Measurements from ENCODE around the gene SGSM2.

Gene SGSM2

DNA sequence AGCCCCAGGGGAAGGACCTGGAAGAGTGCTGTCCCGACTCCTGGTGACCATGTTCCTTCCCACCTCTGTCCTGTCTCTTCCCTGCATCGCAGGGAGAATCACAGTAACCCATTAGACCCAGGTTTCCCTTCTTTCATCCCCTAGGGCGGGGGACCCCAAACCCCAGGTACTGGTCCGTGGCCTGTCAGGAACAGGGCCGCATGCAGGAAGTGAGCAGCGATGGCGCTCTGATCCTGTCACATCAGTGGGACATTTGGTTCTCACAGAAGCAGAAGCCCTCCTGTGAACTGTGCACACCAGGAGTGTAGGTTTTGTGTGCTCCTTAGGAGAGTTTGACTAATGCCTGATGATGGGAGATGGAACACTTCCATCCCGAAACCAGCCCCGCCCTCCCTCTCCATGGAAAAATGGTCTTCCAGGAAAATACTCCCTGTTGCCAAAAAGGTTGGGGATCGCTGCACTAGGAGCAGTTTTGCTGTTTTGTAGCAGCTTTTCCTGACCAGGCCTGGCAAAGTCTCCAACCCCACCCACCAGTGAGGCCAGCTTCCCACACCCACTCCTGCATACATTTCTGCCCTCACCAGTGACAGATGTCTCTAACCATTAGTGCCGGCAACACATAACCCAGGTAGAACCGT is 53.0 kb downstream of the SGSM2 start:
- DNase-seq (ENCODE audit: extremely low read depth, insufficient read length), result no peak
- peaks cover 11% of the 10 kb centered on the region for H3K36me3 ChIP-seq (ENCODE audit: control insufficient read depth, insufficient read depth, low read length)
- TF ChIP-seq, protein P1, sequence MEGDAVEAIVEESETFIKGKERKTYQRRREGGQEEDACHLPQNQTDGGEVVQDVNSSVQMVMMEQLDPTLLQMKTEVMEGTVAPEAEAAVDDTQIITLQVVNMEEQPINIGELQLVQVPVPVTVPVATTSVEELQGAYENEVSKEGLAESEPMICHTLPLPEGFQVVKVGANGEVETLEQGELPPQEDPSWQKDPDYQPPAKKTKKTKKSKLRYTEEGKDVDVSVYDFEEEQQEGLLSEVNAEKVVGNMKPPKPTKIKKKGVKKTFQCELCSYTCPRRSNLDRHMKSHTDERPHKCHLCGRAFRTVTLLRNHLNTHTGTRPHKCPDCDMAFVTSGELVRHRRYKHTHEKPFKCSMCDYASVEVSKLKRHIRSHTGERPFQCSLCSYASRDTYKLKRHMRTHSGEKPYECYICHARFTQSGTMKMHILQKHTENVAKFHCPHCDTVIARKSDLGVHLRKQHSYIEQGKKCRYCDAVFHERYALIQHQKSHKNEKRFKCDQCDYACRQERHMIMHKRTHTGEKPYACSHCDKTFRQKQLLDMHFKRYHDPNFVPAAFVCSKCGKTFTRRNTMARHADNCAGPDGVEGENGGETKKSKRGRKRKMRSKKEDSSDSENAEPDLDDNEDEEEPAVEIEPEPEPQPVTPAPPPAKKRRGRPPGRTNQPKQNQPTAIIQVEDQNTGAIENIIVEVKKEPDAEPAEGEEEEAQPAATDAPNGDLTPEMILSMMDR (IDR thresholded peaks at IDR 0.05; ENCODE audit: insufficient read depth, low read length, poor library complexity, severe bottlenecking), result no peak

DNA sequence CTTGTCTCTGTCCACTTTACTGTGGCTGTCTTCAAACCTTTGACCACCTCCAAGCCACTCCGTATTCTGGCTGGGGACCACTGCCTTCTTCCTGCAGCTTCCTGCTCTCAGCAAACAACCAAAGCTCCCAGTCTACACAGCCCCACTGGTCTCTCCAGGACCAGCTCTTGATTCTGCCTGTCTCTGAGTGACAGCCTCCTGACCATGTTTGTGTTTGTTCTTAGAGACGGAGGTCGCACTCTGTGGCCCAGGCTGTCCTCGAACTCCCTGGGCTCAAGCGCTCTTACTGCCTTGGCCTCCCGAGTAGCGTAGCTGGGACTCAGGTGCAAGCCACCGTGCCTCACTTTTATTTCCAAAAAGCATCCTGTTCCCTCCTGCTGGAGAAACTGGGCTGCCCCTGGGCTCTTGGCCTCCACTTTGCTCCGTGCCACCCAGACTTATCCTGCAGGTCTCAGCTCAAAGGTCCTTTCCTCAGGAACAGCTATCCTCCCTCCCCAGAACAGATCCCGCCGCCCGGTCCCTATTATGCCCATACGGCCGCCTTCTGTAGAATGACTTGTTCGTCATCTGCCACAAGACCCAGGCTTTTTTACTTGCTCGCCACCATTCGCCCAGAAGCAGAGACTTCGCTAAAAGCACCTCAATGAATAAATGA is 54.4 kb downstream of the SGSM2 start:
- TF ChIP-seq, protein P1 (IDR thresholded peaks at IDR 0.05; ENCODE audit: insufficient read depth, low read length, poor library complexity, severe bottlenecking), result no peak
- H3K36me3 ChIP-seq (ENCODE audit: control insufficient read depth, insufficient read depth, low read length), result peaks cover 6% of the 10 kb centered on the region
- no peaks in the 10 kb centered on the region for H3K27me3 ChIP-seq (replicated peaks; ENCODE audit: control insufficient read depth, insufficient read depth, low read length)
- no peak for DNase-seq (ENCODE audit: extremely low read depth, insufficient read length)
- peak overlapping the region; percentile 79 for H3K4me3 ChIP-seq (replicated peaks; ENCODE audit: low read depth, low read length)

More for the DNA sequence above, 53.0 kb downstream of the SGSM2 start:
- Histone ChIP-seq H3K4me3 (replicated peaks; ENCODE audit: low read depth, low read length) (no peak overlapping the region), H3K27me3 (replicated peaks; ENCODE audit: control insufficient read depth, insufficient read depth, low read length) (no peaks in the 10 kb centered on the region)

DNA sequence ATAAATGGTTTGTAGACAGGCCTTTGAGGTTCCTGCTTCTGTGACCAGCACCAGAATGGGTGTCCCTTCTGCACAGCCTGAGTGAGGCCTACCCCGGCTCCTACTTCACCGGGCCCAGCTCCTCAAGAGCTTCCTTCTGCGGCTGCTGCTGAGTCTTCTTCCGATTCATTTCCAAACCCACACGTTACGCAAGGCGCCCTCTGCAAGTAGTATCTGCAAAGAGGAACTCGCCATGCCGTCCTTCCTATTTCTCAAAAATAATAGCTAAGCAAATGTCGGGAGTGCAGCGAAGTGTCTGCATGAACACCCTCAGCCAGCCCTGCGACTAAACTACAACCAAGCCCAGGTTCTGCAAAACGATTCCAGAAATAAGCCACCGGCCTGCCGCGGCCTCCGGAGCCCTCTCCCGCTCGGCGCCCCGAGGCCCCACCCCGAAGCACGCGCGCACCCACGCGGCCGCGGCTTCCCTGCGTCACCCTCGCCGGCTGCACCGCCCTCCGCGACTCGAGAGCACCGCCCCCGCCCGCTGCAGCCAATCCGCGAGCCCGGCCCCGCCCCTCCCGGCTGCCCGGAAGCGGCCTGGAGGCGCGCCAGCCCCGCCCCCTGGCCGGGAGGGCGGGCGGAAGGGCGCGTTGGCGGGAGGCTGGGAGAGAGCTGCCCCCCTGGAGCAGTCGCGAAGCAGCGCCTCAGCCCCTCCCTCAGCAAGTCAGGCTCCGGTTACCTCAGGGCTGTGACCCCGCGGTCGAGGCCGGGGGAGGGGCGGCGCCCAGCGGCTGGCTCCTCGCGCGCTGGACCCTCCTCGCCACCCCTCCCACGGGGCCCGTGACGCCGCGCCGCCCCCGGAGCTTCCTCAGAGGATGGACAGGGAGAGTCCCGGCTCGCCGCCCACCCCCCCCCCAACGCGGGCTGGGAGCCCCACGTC is 55.2 kb downstream of the SGSM2 start:
- 0 out of 2 replicates have a peak, but pooled peaks cover 1% of the 10 kb centered on the region for H3K36me3 ChIP-seq (ENCODE audit: control insufficient read depth, insufficient read depth, low read length)
- H3K27me3 ChIP-seq (replicated peaks; ENCODE audit: control insufficient read depth, insufficient read depth, low read length), result no peaks in the 10 kb centered on the region
- TF ChIP-seq, protein P1 (IDR thresholded peaks at IDR 0.05; ENCODE audit: insufficient read depth, low read length, poor library complexity, severe bottlenecking), result no peak
- peak overlapping the region; percentile 79 for H3K4me3 ChIP-seq (replicated peaks; ENCODE audit: low read depth, low read length)
- DNase-seq (ENCODE audit: extremely low read depth, insufficient read length), result peak; percentile 96

DNA sequence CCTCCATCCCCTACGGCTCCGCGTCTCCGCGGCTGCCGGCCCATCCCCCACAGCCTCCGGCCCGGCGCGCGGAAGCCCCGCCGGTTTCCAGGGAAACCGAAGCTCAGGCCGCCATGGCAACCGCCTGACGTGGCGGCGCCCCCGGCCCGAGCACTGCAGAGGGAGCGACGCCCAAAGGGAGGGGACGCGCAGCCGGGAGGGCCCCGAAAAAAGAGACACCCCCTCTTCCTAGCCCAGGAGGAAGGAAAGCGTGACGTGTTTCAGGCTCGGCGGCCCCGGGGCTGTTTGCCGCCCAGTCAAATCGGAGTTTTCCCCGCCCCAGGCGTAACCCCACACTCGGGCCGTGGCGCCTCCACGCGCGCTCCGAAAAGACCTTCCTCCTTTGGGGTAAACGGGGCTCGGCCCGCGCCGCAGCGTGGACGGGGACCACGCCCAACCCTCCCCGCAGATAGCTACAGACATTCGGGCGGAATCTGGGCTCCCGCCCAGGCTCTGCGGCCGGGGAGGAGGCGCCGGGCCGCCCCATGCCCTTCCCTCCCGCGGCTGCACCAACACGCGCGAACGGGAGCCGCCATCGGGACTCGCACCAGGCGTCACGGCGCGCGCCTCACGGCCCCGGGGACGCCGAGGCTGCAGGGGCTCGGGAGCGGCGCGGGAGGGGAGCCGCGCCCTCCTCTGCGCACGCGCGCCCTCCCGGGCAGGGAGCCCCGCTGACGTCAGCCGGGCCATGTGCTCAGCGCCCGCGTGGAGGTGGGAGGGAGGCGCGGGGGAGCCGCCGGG is 56.1 kb downstream of the SGSM2 start:
- peak; percentile 90 for DNase-seq (ENCODE audit: extremely low read depth, insufficient read length)
- TF ChIP-seq, protein P1 (IDR thresholded peaks at IDR 0.05; ENCODE audit: insufficient read depth, low read length, poor library complexity, severe bottlenecking), result no peak
- H3K27me3 ChIP-seq (replicated peaks; ENCODE audit: control insufficient read depth, insufficient read depth, low read length), result no peaks in the 10 kb centered on the region
- peak overlapping the region; percentile 79 for H3K4me3 ChIP-seq (replicated peaks; ENCODE audit: low read depth, low read length)
- 0 out of 2 replicates have a peak, but pooled peaks cover 1% of the 10 kb centered on the region for H3K36me3 ChIP-seq (ENCODE audit: control insufficient read depth, insufficient read depth, low read length)

All from GM06990 (cell line).